Retinal pigment epithelial cell (primary cell): ENCODE data around the gene ADAMTS9.

Experiments used
- DNase-seq: peaks from one replicate; pipeline ENCODE4 v3.0.0-alpha.2; 2010; ENCODE audit warnings: low read depth
- H3K4me3 ChIP-seq: 2 replicates; pipeline ENCODE4 v1.5.1; 2011; ENCODE audit warnings: mild to moderate bottlenecking, low read length, control low read depth, moderate library complexity
- CTCF ChIP-seq: conservative IDR thresholded peaks from 2 replicates; pipeline ENCODE4 v1.5.1; 2011; ENCODE audit warnings: low read depth, low read length, control low read depth, inconsistent platforms

ADAMTS9 gene

GRCh38 chr3:64696896-64697295 is 9.1 kb upstream of the ADAMTS9 start:
- H3K4me3 ChIP-seq = no peak overlapping the region
- no peak for TF ChIP-seq CTCF
- no peak for DNase-seq

- DNase-seq = no peak
- TF ChIP-seq CTCF = no peak
- H3K4me3 ChIP-seq = no peak overlapping the region
These were observed 6.3 kb upstream of the ADAMTS9 start for GRCh38 chr3:64694114-64694513.

GRCh38 chr3:64693031-64693430 is 5.2 kb upstream of the ADAMTS9 start:
- H3K4me3 ChIP-seq = no peak overlapping the region
- no peak for DNase-seq
- TF ChIP-seq CTCF = no peak

DNA sequence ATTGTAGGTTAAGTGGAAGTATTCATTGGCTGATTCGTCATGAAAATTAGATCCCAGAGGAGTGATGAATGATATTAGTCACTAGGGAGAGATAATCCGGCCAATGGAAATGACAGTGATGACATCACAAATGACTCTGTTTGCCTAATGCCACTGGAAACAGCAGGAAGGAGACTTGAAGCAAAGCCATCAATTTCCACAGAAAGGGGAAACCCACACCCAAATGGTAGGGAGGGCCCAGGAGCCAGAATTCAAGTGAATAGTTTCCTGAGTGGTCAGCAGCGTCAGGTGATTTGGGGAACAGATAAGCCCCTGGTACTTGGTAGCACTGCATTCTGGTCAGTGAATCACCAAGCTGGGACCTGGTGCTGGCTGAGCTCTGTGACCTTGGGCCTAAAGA is 3.3 kb upstream of the ADAMTS9 start:
- no peak overlapping the region for H3K4me3 ChIP-seq
- peak; percentile 74 for DNase-seq
- no peak for TF ChIP-seq CTCF

DNA sequence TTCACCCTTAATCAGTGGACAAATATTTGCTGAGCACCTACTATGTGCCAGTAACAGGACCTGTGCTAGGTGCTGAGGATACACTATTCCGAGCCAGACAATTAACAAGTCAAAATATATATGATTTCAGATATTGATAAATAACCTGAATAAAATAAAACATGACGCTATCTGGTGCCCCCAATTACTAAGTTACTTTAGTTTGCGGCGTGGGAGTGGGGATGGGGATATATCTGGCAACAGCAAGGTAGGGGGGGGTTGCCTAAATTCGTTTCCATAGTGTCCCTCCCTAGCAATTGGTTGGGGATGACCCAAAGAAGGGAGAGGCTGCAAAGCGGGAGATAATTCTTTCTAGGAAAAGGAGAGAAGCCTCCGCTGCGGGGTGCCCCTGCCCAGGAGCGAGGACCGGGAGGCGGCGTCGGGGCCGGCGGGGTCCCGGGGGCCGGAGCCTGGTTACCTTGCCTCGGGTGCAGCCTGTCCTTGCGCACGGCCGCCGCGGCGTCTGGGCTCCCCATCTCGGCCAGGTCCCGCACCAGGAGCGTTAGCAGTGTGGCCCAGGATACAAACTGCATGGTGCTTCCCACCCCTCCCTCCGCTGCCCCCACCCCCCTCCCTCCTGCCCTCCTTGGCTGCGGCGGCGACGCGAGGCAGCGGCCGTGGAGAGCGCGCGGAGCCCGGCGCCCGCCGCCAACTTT is 567 bp downstream of the ADAMTS9 start:
- no peak for TF ChIP-seq CTCF
- DNase-seq = no peak
- H3K4me3 ChIP-seq = peak overlapping the region; percentile 81

GRCh38 chr3:64686446-64686908 is 1.3 kb downstream of the ADAMTS9 start:
- peak overlapping the region; percentile 81 for H3K4me3 ChIP-seq
- TF ChIP-seq CTCF = no peak
- DNase-seq = no peak

DNA sequence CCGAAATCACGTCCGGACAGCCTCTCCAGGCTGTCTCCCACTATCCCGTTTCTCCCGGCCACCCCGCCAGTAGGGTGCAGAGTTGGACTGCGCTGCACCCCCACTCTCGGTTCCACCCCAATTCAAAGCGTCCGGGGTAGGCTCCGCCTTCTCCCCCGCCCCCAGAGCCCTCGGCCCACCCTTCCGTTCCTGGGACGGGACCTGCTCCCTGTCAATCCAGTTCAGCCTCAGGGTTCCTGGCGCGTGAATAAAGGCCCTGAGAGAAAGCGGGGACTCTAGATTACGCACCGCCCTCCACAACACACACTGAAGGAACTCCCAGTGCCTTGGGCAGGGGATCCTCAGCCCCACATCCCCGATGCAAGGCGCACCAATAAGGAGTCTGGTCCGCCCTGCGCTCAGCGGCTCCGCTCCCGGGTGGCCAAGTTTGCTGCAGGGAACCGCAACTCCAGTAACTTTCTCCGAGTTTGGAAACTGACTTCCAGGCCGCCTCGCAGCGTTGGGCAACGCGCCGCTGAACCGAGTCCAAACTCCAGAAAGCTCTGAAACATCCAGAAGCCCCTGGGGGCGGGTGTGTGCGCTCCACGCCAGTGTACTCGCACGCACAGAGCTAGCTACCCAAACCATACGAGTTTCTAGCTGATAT is 1.9 kb downstream of the ADAMTS9 start:
- peak; percentile 50 for TF ChIP-seq CTCF
- H3K4me3 ChIP-seq = peak overlapping the region; percentile 81
- DNase-seq = peak; percentile 91
